ENCODE results near the gene KCNH1.

KCNH1 gene

GRCh38 chr1:210792250-210793102 lies 341.5 kb downstream of the KCNH1 start:
- no peak for DNase-seq

DNA sequence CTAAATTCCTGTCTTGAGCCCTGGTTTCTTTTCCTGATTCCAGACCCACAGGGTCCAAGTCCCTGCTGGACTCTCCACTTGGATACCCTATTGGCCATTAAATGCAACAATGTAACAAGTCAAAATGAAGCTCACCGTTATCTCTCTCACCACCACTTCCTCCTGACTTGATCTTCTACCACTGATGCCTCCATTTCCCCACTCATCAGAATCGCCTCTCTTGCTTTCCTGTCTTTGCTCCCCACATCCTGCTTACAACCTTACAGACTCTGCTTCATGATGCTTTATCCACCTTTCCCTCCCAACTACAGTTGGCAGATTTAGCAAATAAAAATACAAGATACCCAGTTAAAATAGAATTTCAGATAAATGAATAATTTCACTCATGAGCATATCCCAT lies 343.8 kb downstream of the KCNH1 start:
- DNase-seq, result no peak

DNA sequence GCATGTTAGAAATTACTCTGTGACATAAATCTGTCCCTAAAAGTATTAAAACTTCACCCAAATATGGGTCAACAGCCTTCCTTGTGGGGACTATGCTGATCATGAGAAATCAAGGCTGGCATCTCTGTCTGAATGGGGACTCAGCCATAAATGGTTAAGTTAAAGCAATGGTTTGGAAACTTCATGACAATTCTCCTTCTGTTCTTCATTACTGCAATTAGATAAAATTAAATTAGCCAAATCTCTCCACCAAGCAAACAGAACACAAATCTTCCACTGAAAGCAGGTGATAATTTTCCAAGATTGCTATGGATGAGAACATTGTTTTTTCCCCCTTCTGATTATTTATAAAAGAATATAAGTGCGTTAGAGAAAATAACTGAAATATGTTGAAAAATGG lies 346.1 kb downstream of the KCNH1 start:
- no peak for DNase-seq

DNA sequence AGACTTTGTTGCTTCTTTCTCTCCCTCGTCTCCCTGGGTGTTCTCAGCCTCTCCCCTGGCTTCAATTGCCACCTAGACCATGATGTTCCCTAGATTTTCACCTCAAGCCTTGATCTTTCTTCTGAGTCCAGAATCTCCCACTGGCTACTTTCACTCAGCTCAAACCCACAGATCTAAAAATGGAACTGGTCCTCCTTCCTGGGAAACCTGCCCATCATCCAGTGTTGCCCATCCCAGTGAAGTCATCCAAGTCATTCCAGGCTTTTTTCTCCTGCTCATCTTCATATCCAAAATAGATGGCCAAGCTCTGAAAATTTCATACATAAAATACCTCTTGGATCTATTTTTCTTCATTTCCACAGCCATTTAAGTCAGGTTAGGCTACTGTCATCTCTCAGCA lies 347.4 kb downstream of the KCNH1 start:
- DNase-seq, result no peak

DNA sequence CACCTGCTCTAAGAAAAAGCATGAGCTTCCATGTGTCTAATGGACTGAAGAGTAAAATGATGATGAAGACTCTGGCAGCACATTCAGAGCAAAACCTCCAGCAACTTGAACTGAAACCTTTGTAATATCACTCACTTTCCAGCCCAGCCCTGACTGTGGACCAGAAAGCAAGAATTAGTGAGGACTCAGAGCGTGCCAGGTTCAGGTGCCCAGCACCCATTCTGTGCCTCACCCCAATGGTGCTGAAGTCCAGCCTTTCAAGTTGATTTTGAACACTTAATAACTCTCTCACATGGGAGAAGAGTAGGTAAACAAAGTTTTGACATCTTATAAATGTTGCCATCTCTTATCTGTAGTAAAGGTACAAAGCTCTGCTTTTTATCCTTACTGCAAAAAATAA lies 350.0 kb downstream of the KCNH1 start:
- no peak for DNase-seq

GRCh38 chr1:210781652-210782051 lies 352.3 kb downstream of the KCNH1 start:
- no peak for DNase-seq

DNA sequence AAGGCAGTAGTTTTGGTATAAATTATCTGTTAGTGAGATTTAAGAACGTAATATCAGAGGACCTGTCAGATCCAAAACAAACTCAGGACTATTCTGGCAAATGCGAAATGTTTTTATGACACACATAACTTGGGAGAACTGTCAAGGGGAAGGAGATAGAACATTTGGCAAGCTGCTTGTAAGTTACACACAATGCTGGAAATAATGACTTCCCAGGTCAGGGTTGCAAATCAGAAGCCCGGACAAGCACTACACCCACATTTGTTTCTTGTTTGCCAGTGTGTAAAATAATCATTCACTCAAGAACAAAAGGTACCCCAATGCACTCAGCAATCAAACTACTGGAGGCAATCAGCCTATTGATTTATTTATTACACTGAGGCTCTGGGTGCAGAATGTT lies 354.7 kb downstream of the KCNH1 start:
- DNase-seq, result no peak

GRCh38 chr1:210777914-210778313 lies 356.0 kb downstream of the KCNH1 start:
- DNase-seq, result no peak

- peak; percentile 32 for DNase-seq
Measured at GRCh38 chr1:210776712-210777111, 357.2 kb downstream of the KCNH1 start.

- no peak for DNase-seq
Measured at GRCh38 chr1:210775289-210775688, 358.7 kb downstream of the KCNH1 start.

GRCh38 chr1:210773450-210773849 lies 360.5 kb downstream of the KCNH1 start:
- DNase-seq, result no peak

DNA sequence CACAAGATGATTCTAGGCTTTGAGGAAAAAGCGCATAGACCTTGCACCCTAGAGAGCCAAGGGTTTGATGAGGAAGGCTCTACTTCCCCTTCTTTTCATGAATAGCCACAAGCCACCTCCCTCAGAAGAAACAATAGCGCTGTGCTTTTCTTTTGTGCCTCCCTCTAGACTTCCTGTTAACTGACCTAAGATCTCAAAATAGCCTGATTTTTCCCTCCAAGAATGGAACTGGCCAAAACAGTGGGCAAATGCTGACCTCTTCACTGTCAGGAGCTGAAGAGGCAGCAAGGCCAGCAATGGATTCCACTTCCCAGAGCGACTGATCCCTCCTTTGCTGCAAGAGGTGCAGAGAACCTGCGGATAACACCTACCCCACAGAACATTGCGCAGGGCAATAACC lies 362.8 kb downstream of the KCNH1 start:
- DNase-seq, result no peak

GRCh38 chr1:210770396-210770984 lies 363.5 kb downstream of the KCNH1 start:
- DNase-seq, result no peak

- DNase-seq, result no peak
Measured at GRCh38 chr1:210769473-210769872, 364.5 kb downstream of the KCNH1 start.

DNA sequence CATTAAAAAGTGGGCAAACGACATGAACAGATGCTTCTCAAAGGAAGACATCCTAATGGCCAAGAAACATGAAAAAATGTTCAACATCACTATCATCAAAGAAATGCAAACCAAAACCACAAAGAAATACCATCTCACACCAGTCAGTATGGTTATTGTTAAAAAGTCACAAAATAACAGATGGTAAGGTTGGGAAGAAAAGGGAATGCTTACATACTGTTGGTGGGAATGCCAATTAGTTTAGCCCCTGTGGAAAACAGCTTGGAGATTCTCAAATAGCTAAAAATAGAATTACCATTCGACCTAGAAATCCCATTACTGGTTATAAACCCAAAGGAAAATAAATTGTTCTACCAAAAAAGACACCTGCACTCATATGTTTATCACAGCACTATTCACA lies 369.4 kb downstream of the KCNH1 start:
- DNase-seq, result peak; percentile 22

DNA sequence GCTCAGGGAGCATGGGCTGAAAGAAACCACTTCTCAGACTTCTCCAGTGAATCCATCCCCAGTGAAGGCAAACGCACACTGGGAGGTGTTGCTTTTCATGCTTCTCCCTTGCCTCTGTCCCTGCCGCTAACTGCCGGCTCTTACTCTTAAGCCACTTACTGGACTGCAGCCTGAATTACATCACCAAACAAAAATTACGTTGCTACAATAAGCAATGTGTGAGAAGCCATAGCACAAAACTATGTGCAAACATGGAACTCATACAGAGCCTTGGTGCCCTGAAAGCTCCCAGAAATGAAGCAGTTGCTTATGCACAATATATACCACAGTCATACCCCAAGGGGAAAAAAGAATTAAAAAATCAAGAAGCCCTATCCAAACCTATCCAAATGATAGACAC lies 375.2 kb downstream of the KCNH1 start:
- no peak for DNase-seq

DNA sequence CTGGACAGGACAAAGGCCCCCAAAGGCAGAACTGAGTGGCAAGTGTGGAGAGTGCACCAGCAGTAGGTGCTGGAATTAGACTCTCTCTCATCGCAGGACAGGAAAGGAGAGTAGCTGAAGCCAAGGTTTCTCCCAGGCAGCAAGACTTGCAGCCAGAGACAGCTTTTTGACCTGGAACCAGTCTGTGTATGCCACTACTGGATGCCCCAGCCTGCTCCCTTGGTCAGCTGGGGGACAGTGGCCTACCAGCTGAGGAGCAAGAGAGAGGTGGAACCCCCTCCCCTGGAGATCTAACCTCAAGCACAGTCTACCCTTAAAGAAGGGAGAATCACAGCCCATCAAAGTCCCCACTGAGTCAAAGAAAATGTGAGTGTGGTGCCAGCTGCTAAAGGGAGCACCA lies 375.7 kb downstream of the KCNH1 start:
- no peak for DNase-seq

DNA sequence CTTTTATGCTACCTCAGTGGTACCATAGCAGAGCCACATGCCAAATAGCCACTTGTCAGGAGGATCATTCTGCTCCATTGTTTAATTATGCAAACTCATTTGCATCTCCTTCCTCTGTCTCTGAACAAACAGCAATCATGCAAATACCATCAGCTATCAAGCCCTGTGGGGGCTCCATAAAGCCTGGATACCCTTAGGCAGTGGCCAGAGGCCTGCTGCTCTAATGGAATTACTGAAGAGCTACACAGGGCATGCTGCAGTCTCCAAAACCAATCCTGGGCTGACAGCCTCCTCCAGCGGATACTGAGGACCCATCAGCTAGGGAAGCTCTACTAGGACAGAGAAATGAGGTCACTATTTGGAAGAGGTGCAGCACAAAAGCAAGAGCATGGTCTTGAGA lies 376.3 kb downstream of the KCNH1 start:
- no peak for DNase-seq

DNA sequence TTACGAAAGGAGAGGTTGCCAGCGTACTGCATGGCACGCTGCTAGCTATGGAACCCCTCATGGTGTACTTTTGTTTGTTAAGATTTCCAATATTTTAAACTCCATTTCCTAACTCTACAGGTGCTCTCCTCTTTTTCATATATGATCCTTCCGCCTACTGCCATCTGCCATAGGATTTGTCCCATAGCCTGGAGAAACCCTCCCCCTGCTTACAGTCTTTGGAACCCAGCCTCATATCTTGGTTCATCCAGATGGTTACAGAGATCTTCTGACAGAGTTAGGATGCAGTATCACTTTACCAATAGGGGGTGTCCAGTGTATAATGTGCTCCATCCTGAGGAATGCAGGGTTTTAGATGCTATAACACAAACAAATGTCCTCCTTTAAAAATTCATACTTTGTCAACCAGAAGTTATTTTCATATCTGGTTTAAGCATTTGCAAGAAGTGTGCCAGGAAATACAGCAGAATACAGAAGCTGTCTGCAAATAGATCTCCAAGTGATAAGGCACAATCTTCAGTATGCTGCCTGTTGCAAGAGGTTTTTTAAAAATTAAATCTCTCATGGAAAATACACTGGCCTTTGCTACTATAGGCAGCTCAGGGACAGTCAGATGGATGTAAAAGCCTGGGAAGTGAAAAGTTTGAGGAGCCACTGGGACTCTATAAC lies 377.8 kb downstream of the KCNH1 start:
- DNase-seq, result no peak

- no peak for DNase-seq
Measured at GRCh38 chr1:210754878-210755665, 378.9 kb downstream of the KCNH1 start.

GRCh38 chr1:210751911-210752310 lies 382.0 kb downstream of the KCNH1 start:
- DNase-seq, result no peak

DNA sequence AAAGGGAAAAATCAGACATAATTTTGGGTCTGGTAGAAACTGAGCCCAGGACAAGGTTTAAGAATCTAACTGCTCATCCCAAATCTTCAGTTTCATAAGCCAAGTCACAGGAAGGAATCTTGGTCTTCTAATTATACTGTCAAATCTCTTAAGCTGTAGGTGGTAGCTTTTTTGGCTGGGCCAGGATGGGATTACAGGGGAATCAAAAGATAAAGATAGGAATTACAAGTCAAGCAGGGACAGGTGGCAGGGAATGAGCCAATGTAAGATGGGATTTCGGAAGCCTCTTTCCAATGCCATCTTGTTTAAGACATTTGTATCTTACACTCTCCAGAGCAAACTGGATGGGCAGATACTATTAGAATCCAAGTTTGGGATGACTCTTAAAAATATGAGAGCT lies 383.5 kb downstream of the KCNH1 start:
- no peak for DNase-seq

DNA sequence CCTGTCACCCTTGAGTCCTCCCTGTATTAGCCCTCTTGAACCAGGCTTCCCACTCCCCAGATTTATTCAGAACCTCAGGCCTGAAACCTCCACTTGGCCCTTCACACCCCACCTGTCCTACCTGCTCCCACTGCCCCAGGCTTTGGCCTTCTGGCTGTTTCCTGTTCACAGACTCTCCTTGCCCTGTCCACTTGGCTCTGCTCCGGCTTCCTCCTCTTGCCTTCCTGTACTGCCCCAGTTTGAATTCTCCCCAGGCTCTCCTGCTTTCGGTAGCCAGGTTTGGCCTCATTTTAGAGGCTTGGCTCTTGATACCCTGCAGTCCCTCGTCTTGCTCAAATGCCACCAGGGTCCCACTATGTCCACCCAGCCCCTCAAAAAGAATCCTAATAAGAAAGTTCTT lies 385.2 kb downstream of the KCNH1 start:
- no peak for DNase-seq

Measured in NCI-H1694 treated with DMSO at 0.1 percent for 48 hours (cell line).